Activated CD4-positive, alpha-beta T cell treated with anti-CD3 and anti-CD28 coated beads for 36 hours (primary cell): ENCODE data around the gene USP6NL. TPM values are rescaled to one million over a fixed set of nuclear protein-coding genes. Genes with fewer than 3 reads are reported as not detected.

Experiments used
- ATAC-seq: fragments of 200-7000 bp; cut with Tn5 transposase; one replicate; pipeline ENCODE4 v1.10.0; 2021; ENCODE audit warnings: mild to moderate bottlenecking, moderate library complexity
- CTCF ChIA-PET: fragments of 350-600 bp; sonication (Branson Sonifier 250); formaldehyde crosslinking; loops from one replicate; lab custom pipeline; 2021; ENCODE audit warnings: antibody characterized with exemption; lab: Charles Lee
- POLR2A ChIA-PET: fragments of 350-600 bp; sonication (Branson Sonifier 250); formaldehyde crosslinking; loops from one replicate; lab custom pipeline; 2021; ENCODE audit warnings: antibody characterized with exemption, inconsistent platforms; lab: Charles Lee
- DNase-seq: peaks from one replicate; pipeline ENCODE4 v3.0.0-alpha.2; 2020
- H3K27ac Mint-ChIP-seq: one replicate; pipeline ENCODE4 v1.8.0; 2021; ENCODE audit warnings: mixed read lengths
- H3K27me3 Mint-ChIP-seq: one replicate; pipeline ENCODE4 v1.8.0; 2021; ENCODE audit warnings: mixed read lengths
- H3K36me3 Mint-ChIP-seq: one replicate; pipeline ENCODE4 v1.8.0; 2021; ENCODE audit warnings: low read depth, mixed read lengths
- H3K4me1 Mint-ChIP-seq: one replicate; pipeline ENCODE4 v1.8.0; 2021; ENCODE audit warnings: mixed read lengths
- H3K4me3 Mint-ChIP-seq: one replicate; pipeline ENCODE4 v1.8.0; 2021; ENCODE audit warnings: mild to moderate bottlenecking, moderate library complexity, mixed read lengths
- H3K9me3 Mint-ChIP-seq: one replicate; pipeline ENCODE4 v1.8.0; 2021; ENCODE audit warnings: low read depth, mixed read lengths
- intact Hi-C, 2 experiments: fragments of 100-400 bp; cut with DNase I in 1 of 2; cut with micrococcal nuclease in 1 of 2; formaldehyde crosslinking; loops; one replicate each; pipeline versions ENCODE4 v1.14.2 to v1.15.1; 2022 to 2024; cut with DNase I, micrococcal nuclease
- total RNA-seq, 2 experiments: library from RNA; stranded (reverse); gene quantifications; one replicate each; pipeline ENCODE4 v1.2.3, GENCODE V29; 2021

Gene USP6NL
- total RNA-seq, 2 experiments from 2014 or later = 4.4 to 5.4 TPM

DNA sequence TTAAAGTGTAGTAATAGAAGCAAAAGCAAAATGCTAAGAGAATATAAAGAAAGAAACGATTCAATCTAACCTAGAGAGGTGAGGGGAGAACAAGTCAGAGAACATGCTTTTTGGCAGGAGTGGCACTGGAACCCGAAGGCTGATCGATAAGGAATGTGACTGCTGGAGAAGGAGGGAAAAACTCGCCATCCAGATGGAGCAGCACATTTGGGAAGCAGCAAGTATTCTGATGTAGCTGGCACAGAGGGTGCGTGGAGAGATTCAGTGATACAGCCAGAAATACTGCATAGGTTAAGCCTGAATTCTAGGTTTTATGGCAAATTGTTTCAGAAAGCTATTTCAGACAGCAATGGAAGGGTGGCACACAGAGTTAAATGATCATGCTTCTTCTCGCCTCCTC is 42.0 kb downstream of the USP6NL start:
- ChIA-PET CTCF (interaction anchor here (1.2 kb wide), 1 partner anchor 11 kb away, joined by 4 read pairs; no protein-coding TSS in a partner anchor), POLR2A (no interaction called here)
- Mint-ChIP-seq H3K27ac (no peak overlapping the region), H3K4me1 (peaks cover 11% of the 10 kb centered on the region), H3K4me3 (no peak overlapping the region), H3K9me3 (peaks cover 1% of the 10 kb centered on the region), H3K27me3 (peaks cover 5% of the 10 kb centered on the region), H3K36me3 (no peaks in the 10 kb centered on the region)
- ATAC-seq (no peak), DNase-seq (no peak)
- intact Hi-C loops = no loop called here

DNA sequence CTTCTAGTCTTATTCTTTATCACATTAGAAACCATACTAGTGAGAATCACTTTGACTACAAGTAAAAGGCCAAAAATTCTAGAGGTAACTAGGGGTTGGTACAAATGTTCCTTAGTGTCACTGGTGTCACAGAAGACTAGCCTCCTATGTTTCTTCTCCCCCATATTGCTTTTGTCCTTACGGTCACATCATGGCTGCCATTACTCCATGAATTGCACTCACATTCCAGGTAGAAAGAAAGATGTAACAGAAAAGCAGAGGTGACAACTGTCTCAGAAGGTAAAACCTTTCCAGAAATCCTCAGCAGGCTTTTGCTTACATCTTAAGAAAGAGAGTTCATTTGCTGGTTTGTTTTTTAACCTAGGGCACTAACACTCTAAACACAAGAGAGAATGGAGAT is 42.9 kb downstream of the USP6NL start:
- Mint-ChIP-seq H3K36me3 (no peaks in the 10 kb centered on the region), H3K27ac (no peak overlapping the region), H3K9me3 (peaks cover 1% of the 10 kb centered on the region), H3K27me3 (peaks cover 3% of the 10 kb centered on the region), H3K4me1 (peaks cover 4% of the 10 kb centered on the region), H3K4me3 (no peak overlapping the region)
- intact Hi-C loops = no loop called here
- POLR2A ChIA-PET = no interaction called here
- CTCF ChIA-PET = no interaction called here
- DNase-seq = no peak
- ATAC-seq = no peak

DNA sequence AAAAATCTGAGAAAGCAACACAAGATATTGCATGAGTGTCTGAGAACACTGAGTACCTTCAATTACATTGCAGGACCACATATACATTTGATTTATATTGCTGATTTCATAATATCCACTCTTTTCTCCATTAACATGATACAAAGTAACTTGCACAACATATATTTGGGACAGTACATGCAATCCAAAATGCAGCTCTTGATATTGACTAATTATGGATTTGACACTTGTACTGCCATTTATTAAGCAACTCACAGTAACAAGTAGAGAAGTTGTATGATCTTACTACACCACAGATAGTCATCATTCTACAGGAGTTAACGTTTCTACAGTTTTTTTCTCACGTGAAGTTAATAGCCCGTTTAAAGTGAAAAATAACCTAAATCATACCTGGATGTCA is 46.7 kb downstream of the USP6NL start:
- ATAC-seq (no peak), DNase-seq (no peak)
- POLR2A ChIA-PET = no interaction called here
- no peaks in the 10 kb centered on the region for H3K36me3 Mint-ChIP-seq
- intact Hi-C loops = no loop called here
- H3K27me3 Mint-ChIP-seq = no peaks in the 10 kb centered on the region
- CTCF ChIA-PET = no interaction called here
- peaks cover 2% of the 10 kb centered on the region for H3K4me1 Mint-ChIP-seq
- H3K27ac Mint-ChIP-seq = no peak overlapping the region
- H3K4me3 Mint-ChIP-seq = no peak overlapping the region
- peaks cover 1% of the 10 kb centered on the region for H3K9me3 Mint-ChIP-seq

- Mint-ChIP-seq H3K36me3 (no peaks in the 10 kb centered on the region), H3K27ac (no peak overlapping the region), H3K27me3 (no peaks in the 10 kb centered on the region), H3K4me1 (peaks cover 2% of the 10 kb centered on the region), H3K4me3 (no peak overlapping the region), H3K9me3 (peaks cover 1% of the 10 kb centered on the region)
- ChIA-PET CTCF (no interaction called here), POLR2A (no interaction called here)
- DNase-seq (no peak), ATAC-seq (no peak)
- intact Hi-C loops = no loop called here
These were observed 47.5 kb downstream of the USP6NL start for GRCh38 chr10:11563936-11564335.

DNA sequence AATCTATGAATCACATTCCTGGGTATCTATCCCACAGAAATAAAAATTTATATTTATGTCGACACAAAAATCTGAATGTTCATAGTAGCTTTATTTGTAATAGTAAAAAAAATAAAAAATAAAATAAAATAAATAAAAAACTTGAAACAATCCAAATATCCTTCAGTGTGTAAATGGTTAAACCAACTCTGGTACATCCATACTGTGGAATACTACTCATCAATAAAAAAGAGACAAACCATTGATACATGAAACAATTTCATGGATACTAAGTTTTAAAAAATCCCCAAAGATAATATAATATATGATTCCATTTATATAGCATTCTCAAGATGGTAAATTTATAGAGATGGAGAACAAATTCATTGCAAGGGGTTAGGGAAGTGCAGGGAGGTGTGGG is 48.6 kb downstream of the USP6NL start:
- DNase-seq (no peak), ATAC-seq (no peak)
- ChIA-PET POLR2A (no interaction called here), CTCF (no interaction called here)
- peaks cover 2% of the 10 kb centered on the region for H3K4me1 Mint-ChIP-seq
- no peak overlapping the region for H3K4me3 Mint-ChIP-seq
- no peaks in the 10 kb centered on the region for H3K36me3 Mint-ChIP-seq
- H3K27ac Mint-ChIP-seq = no peak overlapping the region
- H3K9me3 Mint-ChIP-seq = no peaks in the 10 kb centered on the region
- H3K27me3 Mint-ChIP-seq = no peaks in the 10 kb centered on the region
- intact Hi-C loops = no loop called here

- H3K9me3 Mint-ChIP-seq = peaks cover 3% of the 10 kb centered on the region
- ATAC-seq = no peak
- POLR2A ChIA-PET = no interaction called here
These were observed 51.3 kb downstream of the USP6NL start for GRCh38 chr10:11560076-11560709.

DNA sequence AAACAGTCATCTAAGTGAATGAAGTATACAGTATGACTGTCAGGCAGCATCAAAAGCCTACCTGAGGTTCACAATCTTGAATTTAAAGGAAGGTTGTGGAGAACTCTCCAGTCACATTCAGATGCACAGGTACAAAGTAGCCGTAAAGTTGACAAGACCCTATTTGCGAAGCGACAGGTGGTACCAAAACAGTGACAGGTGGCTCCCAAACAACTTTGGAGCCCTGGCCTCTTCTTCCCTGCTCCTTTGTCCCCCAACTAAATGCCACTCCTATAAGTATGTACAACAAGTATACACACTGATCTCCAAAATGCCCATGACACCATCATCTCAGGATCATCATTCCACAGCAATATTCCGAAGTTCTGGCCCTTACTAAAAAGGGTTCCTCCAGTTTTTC is 53.5 kb downstream of the USP6NL start:
- Mint-ChIP-seq H3K4me3 (no peak overlapping the region), H3K4me1 (peaks cover 22% of the 10 kb centered on the region), H3K9me3 (peaks cover 3% of the 10 kb centered on the region), H3K27me3 (no peaks in the 10 kb centered on the region), H3K27ac (no peak overlapping the region), H3K36me3 (no peaks in the 10 kb centered on the region)
- POLR2A ChIA-PET = no interaction called here
- ATAC-seq = no peak
- no peak for DNase-seq
- CTCF ChIA-PET = no interaction called here
- intact Hi-C loops = no loop called here

More at GRCh38 chr10:11560076-11560709, 51.3 kb downstream of the USP6NL start:
- CTCF ChIA-PET = interaction anchor here (0.7 kb wide), 1 partner anchor 21 kb away, joined by 4 read pairs; no protein-coding TSS in a partner anchor
- Mint-ChIP-seq H3K27me3 (no peaks in the 10 kb centered on the region), H3K4me1 (peaks cover 6% of the 10 kb centered on the region), H3K36me3 (no peaks in the 10 kb centered on the region), H3K4me3 (no peak overlapping the region), H3K27ac (no peak overlapping the region)
- intact Hi-C loops = no loop called here
- no peak for DNase-seq

- Mint-ChIP-seq H3K4me3 (no peak overlapping the region), H3K9me3 (peaks cover 3% of the 10 kb centered on the region), H3K36me3 (no peaks in the 10 kb centered on the region), H3K27me3 (no peaks in the 10 kb centered on the region), H3K4me1 (peaks cover 27% of the 10 kb centered on the region), H3K27ac (no peak overlapping the region)
- DNase-seq = no peak
- ChIA-PET CTCF (no interaction called here), POLR2A (no interaction called here)
- intact Hi-C loops = no loop called here
- ATAC-seq = no peak
These were observed 53.9 kb downstream of the USP6NL start for GRCh38 chr10:11557513-11557912.

DNA sequence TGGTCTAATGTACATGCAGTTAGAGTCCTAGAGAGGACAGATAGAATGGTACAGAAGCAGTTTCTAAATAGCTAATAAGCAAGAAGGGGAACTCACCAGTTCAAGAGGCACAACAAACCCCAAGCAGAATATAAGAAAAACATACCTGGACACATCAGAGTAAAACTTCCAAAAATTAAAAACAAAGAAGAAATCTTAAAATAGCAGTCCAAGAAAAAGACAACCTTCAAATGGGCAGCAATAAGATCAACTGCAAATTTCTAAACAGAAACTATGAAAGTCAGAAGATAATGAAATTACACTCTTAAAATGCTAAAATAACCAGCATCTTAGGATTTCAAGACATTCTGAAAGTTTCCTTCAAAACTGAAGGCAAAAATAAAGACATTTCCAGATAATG is 55.9 kb downstream of the USP6NL start:
- ChIA-PET POLR2A (no interaction called here), CTCF (no interaction called here)
- no peaks in the 10 kb centered on the region for H3K27me3 Mint-ChIP-seq

GRCh38 chr10:11553773-11554381 is 57.6 kb downstream of the USP6NL start:
- no peak overlapping the region for H3K4me3 Mint-ChIP-seq
- H3K27me3 Mint-ChIP-seq = no peaks in the 10 kb centered on the region
- ChIA-PET CTCF (interaction anchor here (0.8 to 1.7 kb wide), 5 partner anchors 13 to 204 kb away, joined by 3 to 6 read pairs (median 4); no protein-coding TSS in a partner anchor), POLR2A (interaction anchor here (0.6 kb wide), 1 partner anchor 25 kb away, joined by 3 read pairs; no protein-coding TSS in a partner anchor)
- H3K36me3 Mint-ChIP-seq = no peaks in the 10 kb centered on the region
- peaks cover 3% of the 10 kb centered on the region for H3K9me3 Mint-ChIP-seq
- H3K27ac Mint-ChIP-seq = peak overlapping the region; percentile 40
- peaks cover 38% of the 10 kb centered on the region for H3K4me1 Mint-ChIP-seq
- peak; percentile 37 for DNase-seq
- ATAC-seq = peak; percentile 67
- intact Hi-C loops = loop anchor here (2.0 kb wide), 3 partner anchors 25 to 55 kb away; no protein-coding TSS in a partner anchor

More for the DNA sequence above, 55.9 kb downstream of the USP6NL start:
- DNase-seq = no peak
- Mint-ChIP-seq H3K27ac (no peak overlapping the region), H3K9me3 (peaks cover 3% of the 10 kb centered on the region), H3K4me3 (no peak overlapping the region), H3K36me3 (no peaks in the 10 kb centered on the region), H3K4me1 (peaks cover 40% of the 10 kb centered on the region)
- intact Hi-C loops = no loop called here
- no peak for ATAC-seq

DNA sequence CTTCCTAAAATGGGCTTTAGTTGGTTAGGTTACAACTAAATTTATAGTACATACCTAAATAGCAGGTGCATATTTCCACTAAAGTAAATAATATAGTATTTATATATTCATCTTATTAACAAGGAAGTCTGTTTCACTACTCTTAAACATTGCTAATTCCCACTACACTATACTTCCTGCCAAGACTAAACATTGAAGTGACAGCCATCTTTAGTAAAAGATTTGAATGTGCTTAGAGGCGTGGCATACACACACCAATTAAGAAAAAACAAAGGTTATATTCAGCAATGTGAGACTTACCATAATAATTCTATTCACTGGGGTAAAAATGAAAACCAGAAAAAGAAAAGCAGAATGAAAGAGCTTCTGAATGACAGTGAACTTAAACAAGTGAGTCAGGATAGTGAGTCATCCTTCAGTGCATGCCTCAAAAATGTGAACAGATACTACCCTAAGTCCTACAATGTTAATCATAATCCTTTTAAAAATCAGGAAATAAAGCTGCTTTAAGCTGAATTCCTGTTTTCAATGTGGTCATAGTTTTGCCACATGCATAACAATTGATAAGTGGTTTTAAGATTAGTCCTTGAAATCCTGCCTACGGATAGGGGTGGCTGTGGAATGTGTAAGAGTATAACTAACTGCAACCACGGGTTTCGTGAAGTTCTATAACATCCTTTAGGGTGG is 59.4 kb downstream of the USP6NL start:
- POLR2A ChIA-PET = no interaction called here
- peaks cover 3% of the 10 kb centered on the region for H3K9me3 Mint-ChIP-seq
- H3K27ac Mint-ChIP-seq = peak overlapping the region; percentile 72
- DNase-seq (no peak), ATAC-seq (peak; percentile 90)
- peaks cover 38% of the 10 kb centered on the region for H3K4me1 Mint-ChIP-seq
- CTCF ChIA-PET = interaction anchor here (0.7 to 1.5 kb wide), 6 partner anchors 13 to 133 kb away, joined by 3 to 5 read pairs (median 4); no protein-coding TSS in a partner anchor
- no peaks in the 10 kb centered on the region for H3K36me3 Mint-ChIP-seq
- intact Hi-C loops = loop anchor here (1.0 to 2.0 kb wide), 5 partner anchors 27 to 57 kb away; no protein-coding TSS in a partner anchor
- H3K27me3 Mint-ChIP-seq = no peaks in the 10 kb centered on the region
- H3K4me3 Mint-ChIP-seq = no peak overlapping the region
